Thyroid gland (tissue), 4 donors: ENCODE measurements around the gene TCERG1L. TPM values are rescaled to one million over a fixed set of nuclear protein-coding genes. Genes with fewer than 3 reads are reported as not detected.

ENCODE experiments used
- DNase-seq, 2 donors: peaks; one replicate each; pipeline ENCODE4 v3.0.0-alpha.2; 2019
- H3K27ac ChIP-seq, 3 donors: fragments of 200-600 bp; sonication (generic); 1 replicate in 2 of 3; 2 replicates in 1 of 3; pipeline ENCODE4 v1.5.1; 2016 to 2019; ENCODE audit warnings: mild to moderate bottlenecking in 1 of 3, moderate library complexity in 1 of 3
- H3K27me3 ChIP-seq: fragments of 200-600 bp; sonication (generic); one replicate; pipeline ENCODE4 v1.5.1; 2019
- H3K36me3 ChIP-seq, 2 donors: fragments of 200-600 bp; sonication (generic); one replicate each; pipeline ENCODE4 v1.5.1; 2016 to 2019
- H3K4me1 ChIP-seq, 2 donors: fragments of 200-600 bp; sonication (generic); one replicate each; pipeline ENCODE4 v1.5.1; 2017 to 2019
- H3K4me3 ChIP-seq, 3 donors: fragments of 200-600 bp; sonication (generic); replicated peaks in 1 of 3; 1 replicate in 2 of 3; 2 replicates in 1 of 3; pipeline ENCODE4 v1.5.1; 2016; ENCODE audit warnings: mild to moderate bottlenecking in 1 of 3
- H3K9me3 ChIP-seq: fragments of 200-600 bp; sonication (generic); one replicate; pipeline ENCODE4 v1.5.1; 2017
- POLR2A ChIP-seq, 2 donors: fragments of 450-650 bp; IDR thresholded peaks; one replicate each; pipeline ENCODE4 v1.6.1; 2017; ENCODE audit warnings: antibody characterized with exemption in 2 of 2, mild to moderate bottlenecking in 2 of 2, moderate library complexity in 1 of 2
- WGBS, 2 donors: methylation state at CpG; one replicate each; pipeline ENCODE4 v1.1.5; 2017; 5-methylcytosine and 5-hydroxymethylcytosine counted together
- intact Hi-C: fragments of 100-400 bp; cut with DNase I; formaldehyde crosslinking; loops from one replicate; pipeline ENCODE4 v1.15.1; 2023
- total RNA-seq, 4 donors: library from RNA; depleted of rRNA; stranded (reverse); fragments of >200 nt; gene quantifications; one replicate each; pipeline ENCODE4 v1.2.3, GENCODE V29; 2016
- TF ChIP-seq, protein P1 (sequence below), 6 experiments: fragments of 200-600 bp in 3 of 6; fragments of 450-650 bp in 3 of 6; sonication (generic) in 3 of 6; IDR thresholded peaks; one replicate each; pipeline ENCODE4 v1.5.1; 2016 to 2019; ENCODE audit warnings: antibody characterized with exemption in 6 of 6, mild to moderate bottlenecking in 2 of 6, inconsistent platforms in 1 of 6, moderate library complexity in 1 of 6

Gene TCERG1L
- total RNA-seq, 4 donors from 2014 or later: 4.3 to 23.6 (median 8.2) TPM

DNA sequence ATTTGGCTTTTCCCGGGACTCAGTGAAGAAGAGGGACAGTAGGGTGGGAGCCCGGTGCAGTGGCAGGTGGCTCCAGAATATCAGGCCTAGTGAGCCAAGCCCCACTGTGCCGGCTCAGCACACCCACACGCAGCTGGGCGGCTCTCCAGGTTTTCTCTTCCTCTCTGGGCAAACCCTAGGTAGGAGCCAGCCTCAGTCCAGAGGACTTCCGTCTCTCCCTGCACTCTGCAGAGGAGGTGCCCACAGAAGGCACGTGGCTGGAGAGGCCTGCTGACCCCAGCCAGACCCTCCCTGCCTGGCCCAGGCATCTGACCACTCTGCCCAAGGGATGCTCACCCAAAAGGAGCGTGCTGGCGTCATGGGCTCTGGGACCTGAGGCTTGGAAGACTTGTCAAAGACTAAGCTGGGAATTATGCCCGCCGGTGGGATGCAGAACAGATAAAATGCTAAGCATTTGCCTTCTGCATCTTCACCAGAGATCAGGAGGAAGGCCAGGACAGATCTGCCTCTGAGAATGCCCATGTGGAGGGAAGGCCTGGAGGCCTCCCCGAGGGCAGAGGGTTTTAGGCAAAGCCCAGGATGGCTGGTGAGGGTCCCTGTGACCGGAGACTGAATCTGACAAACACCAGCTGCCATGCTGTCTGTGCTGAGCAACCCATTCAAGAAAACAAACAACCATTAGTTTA lies 40.2 kb downstream of the TCERG1L start:
- 74 to 90% methylated on average over 2 to 12 of the region's 13 CpGs for WGBS, 2 donors
- DNase-seq: peak in 1 of 2 donors; percentile 41
- Histone ChIP-seq H3K27me3 (no peaks in the 10 kb centered on the region), H3K4me3 (no peak overlapping the region), H3K27ac (peak overlapping the region in 1 of 3 donors; percentile 24), H3K36me3 (no peaks in the 10 kb centered on the region), H3K4me1 (peaks cover 9 to 24% of the 10 kb centered on the region in 2 donors), H3K9me3 (no peaks in the 10 kb centered on the region)
- TF ChIP-seq POLR2A (IDR thresholded peaks at IDR 0.05): no peak
- TF ChIP-seq, protein P1, sequence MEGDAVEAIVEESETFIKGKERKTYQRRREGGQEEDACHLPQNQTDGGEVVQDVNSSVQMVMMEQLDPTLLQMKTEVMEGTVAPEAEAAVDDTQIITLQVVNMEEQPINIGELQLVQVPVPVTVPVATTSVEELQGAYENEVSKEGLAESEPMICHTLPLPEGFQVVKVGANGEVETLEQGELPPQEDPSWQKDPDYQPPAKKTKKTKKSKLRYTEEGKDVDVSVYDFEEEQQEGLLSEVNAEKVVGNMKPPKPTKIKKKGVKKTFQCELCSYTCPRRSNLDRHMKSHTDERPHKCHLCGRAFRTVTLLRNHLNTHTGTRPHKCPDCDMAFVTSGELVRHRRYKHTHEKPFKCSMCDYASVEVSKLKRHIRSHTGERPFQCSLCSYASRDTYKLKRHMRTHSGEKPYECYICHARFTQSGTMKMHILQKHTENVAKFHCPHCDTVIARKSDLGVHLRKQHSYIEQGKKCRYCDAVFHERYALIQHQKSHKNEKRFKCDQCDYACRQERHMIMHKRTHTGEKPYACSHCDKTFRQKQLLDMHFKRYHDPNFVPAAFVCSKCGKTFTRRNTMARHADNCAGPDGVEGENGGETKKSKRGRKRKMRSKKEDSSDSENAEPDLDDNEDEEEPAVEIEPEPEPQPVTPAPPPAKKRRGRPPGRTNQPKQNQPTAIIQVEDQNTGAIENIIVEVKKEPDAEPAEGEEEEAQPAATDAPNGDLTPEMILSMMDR (IDR thresholded peaks at IDR 0.05): no peak
- intact Hi-C loops: no loop called here

GRCh38 chr10:131270461-131271190 lies 40.9 kb downstream of the TCERG1L start:
- intact Hi-C loops: no loop called here
- DNase-seq: no peak
- Histone ChIP-seq H3K9me3 (no peaks in the 10 kb centered on the region), H3K36me3 (no peaks in the 10 kb centered on the region), H3K27ac (peak overlapping the region in 1 of 3 donors; percentile 24), H3K4me3 (no peak overlapping the region), H3K27me3 (no peaks in the 10 kb centered on the region), H3K4me1 (peaks cover 9 to 24% of the 10 kb centered on the region in 2 donors)
- no peak for TF ChIP-seq POLR2A (IDR thresholded peaks at IDR 0.05)
- TF ChIP-seq, protein P1 (IDR thresholded peaks at IDR 0.05): no peak
- WGBS, 2 donors: 67 to 68% methylated on average over 14 to 15 of the region's 16 CpGs

DNA sequence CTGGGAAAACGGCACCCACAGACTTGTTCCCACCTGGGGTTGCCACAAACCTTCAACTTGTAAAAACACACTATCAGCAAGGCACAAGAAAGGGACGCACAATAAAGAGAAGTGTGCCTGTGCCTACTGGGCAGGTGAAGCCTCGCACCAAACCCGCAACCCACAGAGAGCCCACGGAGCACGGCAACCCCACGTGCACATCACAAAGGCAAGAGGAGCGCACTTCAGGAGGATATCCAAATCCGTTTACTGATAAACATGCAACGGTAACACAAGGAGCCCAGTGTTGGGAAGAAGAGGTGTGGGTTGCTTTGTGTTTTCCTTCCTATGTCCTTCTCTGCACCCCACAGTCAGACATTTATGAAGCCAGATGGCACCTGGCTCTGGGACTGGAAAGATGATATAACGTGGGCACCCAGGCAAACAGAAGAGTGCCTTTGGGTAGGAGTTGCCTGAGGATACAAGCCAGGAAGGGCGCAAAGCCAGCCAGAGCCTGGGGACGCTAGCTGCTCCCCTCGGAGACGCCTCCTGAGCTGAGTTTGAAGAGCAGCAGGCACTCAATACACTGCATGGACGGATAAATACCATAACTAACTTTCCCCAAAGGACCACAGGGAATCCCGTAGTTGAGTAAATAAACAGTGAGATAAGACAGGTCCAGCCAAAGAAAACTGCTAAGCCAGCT lies 41.6 kb downstream of the TCERG1L start:
- H3K9me3 ChIP-seq: no peaks in the 10 kb centered on the region
- intact Hi-C loops: no loop called here
- no peaks in the 10 kb centered on the region for H3K36me3 ChIP-seq
- peak; percentile 60 to 74 for DNase-seq
- 45 to 47% methylated on average over 17 of the region's 17 CpGs for WGBS, 2 donors
- no peak for TF ChIP-seq POLR2A (IDR thresholded peaks at IDR 0.05)
- TF ChIP-seq, protein P1 (IDR thresholded peaks at IDR 0.05): no peak
- H3K27ac ChIP-seq: no peak overlapping the region
- H3K27me3 ChIP-seq: no peaks in the 10 kb centered on the region
- peaks cover 9 to 24% of the 10 kb centered on the region in 2 donors for H3K4me1 ChIP-seq
- H3K4me3 ChIP-seq: no peak overlapping the region

DNA sequence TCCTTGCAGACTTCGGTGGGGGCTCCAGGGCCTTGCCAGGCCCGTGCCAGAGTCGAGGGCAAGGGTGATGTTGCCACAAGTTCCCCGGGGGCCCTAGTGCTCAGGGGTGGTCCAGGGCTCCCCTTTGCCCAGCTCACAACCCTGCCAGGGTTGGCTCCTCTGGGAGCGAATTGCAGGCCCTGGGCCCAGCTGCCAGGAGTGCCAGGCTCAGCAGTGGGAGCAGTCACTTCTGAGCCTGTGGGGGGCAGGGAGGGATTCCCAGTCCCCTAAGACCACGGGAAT lies 43.8 kb downstream of the TCERG1L start:
- peaks cover 9 to 24% of the 10 kb centered on the region in 2 donors for H3K4me1 ChIP-seq
- 100% methylated on average over 1 of the region's 6 CpGs; no CpG with 5 or more reads in 1 of the 2 donors for WGBS, 2 donors
- intact Hi-C loops: no loop called here

More for the DNA sequence above, 43.8 kb downstream of the TCERG1L start:
- Histone ChIP-seq H3K36me3 (no peaks in the 10 kb centered on the region), H3K27me3 (no peaks in the 10 kb centered on the region), H3K4me3 (no peak overlapping the region), H3K9me3 (no peaks in the 10 kb centered on the region), H3K27ac (no peak overlapping the region)
- no peak for DNase-seq
- TF ChIP-seq, protein P1 (IDR thresholded peaks at IDR 0.05): no peak
- no peak for TF ChIP-seq POLR2A (IDR thresholded peaks at IDR 0.05)
